HG03139 (cell line): ENCODE results near the gene DENND4B.

ENCODE experiments used
- ATAC-seq: cut with Tn5 transposase; IDR thresholded peaks from one replicate; pipeline ENCODE4 v1.9.1; 2021; ENCODE audit not compliant: unreplicated experiment

Gene DENND4B

GRCh38 chr1:153973071-153973470 lies 26.6 kb upstream of the DENND4B start:
- ATAC-seq, result no peak

- ATAC-seq, result no peak
Measured at GRCh38 chr1:153970346-153970745, 23.8 kb upstream of the DENND4B start.

- ATAC-seq, result no peak
Measured at GRCh38 chr1:153968972-153969371, 22.5 kb upstream of the DENND4B start.

- no peak for ATAC-seq
Measured at GRCh38 chr1:153968408-153968807, 21.9 kb upstream of the DENND4B start.

- no peak for ATAC-seq
Measured at GRCh38 chr1:153968000-153968363, 21.5 kb upstream of the DENND4B start.

- peak; percentile 52 for ATAC-seq
Measured at GRCh38 chr1:153967107-153967999, 20.8 kb upstream of the DENND4B start, which contains the start of gene CREB3L4. Gene CREB3L4, plus strand, starts transcription at chr1:153967902. Its CDS starts 624 bp downstream, at chr1:153968526.

GRCh38 chr1:153963850-153964331 lies 17.4 kb upstream of the DENND4B start:
- no peak for ATAC-seq

- ATAC-seq, result peak; percentile 41
Measured at GRCh38 chr1:153963030-153963849, 16.7 kb upstream of the DENND4B start, which contains the start of gene SLC39A1. Gene SLC39A1, minus strand, starts transcription at chr1:153963537. Its CDS starts 822 bp downstream, at chr1:153962715.

GRCh38 chr1:153962088-153963029 lies 15.8 kb upstream of the DENND4B start:
- no peak for ATAC-seq

GRCh38 chr1:153961421-153961820 lies 14.9 kb upstream of the DENND4B start:
- ATAC-seq, result no peak

GRCh38 chr1:153960206-153960605 lies 13.7 kb upstream of the DENND4B start:
- ATAC-seq, result no peak

GRCh38 chr1:153959454-153959853 lies 12.9 kb upstream of the DENND4B start:
- ATAC-seq, result no peak

GRCh38 chr1:153958961-153959260 lies 12.4 kb upstream of the DENND4B start:
- no peak for ATAC-seq

- peak; percentile 74 for ATAC-seq
Measured at GRCh38 chr1:153958111-153958960, 11.8 kb upstream of the DENND4B start, which contains the start of gene CRTC2. Gene CRTC2, minus strand, starts transcription at chr1:153958612. Its CDS starts 115 bp downstream, at chr1:153958497.

GRCh38 chr1:153957744-153958110 lies 11.2 kb upstream of the DENND4B start:
- ATAC-seq, result peak; percentile 11

- no peak for ATAC-seq
Measured at GRCh38 chr1:153956997-153957715, 10.6 kb upstream of the DENND4B start.

GRCh38 chr1:153954826-153955225 lies 8.3 kb upstream of the DENND4B start:
- no peak for ATAC-seq

- no peak for ATAC-seq
Measured at GRCh38 chr1:153953859-153954365, 7.4 kb upstream of the DENND4B start.

GRCh38 chr1:153951801-153952200 lies 5.3 kb upstream of the DENND4B start:
- ATAC-seq, result no peak
